Measurements from ENCODE around the gene HAGH. TPM values are rescaled to one million over a fixed set of nuclear protein-coding genes. Genes with fewer than 3 reads are reported as not detected.

The HAGH gene
- total RNA-seq, 1 donor from 2014 or later = 69.1 TPM

DNA sequence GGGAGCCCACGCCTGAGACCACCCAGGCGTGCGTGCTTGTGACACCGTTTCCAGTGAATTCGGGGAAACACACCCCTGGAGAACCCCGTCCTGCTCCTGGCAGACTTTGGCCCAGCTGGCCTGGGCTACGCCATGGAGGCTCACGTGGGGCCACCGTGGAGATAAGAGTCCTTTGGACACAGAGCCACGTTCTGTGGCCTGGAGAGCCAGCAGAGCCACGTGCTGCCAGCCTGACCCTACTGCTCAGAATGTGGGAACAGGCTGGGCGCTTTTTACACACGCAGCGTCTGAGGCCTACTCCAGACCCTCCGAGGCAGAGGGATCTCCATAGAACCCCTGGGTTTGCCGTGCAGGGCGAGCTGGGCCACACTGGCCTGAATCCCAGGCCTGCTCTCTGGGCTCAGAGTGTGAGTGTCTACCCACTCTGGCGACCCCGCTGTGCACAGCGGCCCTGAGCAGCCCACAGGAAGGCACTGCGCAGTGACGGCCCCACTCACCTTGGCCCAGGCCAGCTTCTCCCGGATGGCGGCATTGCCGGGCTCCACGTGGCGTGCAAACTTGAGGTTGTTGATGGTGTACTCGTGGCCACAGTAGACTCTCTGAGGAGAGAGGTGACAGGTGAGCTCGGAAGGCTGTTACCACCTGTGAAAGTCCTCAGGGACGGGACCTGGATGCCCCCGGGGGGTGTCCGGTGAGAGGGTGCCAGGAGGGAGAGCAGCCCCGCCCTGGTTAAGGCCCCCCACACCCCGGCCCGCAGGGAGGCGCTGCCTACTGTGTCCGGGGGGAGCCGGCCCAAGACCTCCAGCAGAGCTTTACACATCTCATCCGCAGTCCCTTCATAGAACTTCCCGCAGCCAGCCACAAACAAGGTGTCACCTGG is 10.0 kb downstream of the HAGH start:
- DNase-seq = peak; percentile 45
- intact Hi-C loops (cut with DNase I) = no loop called here
- Histone ChIP-seq H3K4me1 (peaks cover 11% of the 10 kb centered on the region), H3K27me3 (ENCODE audit: low read depth) (no peaks in the 10 kb centered on the region), H3K9me3 (no peaks in the 10 kb centered on the region), H3K4me3 (no peak overlapping the region), H3K27ac (no peak overlapping the region), H3K36me3 (peaks cover 68% of the 10 kb centered on the region)
- TF ChIP-seq, protein P1, sequence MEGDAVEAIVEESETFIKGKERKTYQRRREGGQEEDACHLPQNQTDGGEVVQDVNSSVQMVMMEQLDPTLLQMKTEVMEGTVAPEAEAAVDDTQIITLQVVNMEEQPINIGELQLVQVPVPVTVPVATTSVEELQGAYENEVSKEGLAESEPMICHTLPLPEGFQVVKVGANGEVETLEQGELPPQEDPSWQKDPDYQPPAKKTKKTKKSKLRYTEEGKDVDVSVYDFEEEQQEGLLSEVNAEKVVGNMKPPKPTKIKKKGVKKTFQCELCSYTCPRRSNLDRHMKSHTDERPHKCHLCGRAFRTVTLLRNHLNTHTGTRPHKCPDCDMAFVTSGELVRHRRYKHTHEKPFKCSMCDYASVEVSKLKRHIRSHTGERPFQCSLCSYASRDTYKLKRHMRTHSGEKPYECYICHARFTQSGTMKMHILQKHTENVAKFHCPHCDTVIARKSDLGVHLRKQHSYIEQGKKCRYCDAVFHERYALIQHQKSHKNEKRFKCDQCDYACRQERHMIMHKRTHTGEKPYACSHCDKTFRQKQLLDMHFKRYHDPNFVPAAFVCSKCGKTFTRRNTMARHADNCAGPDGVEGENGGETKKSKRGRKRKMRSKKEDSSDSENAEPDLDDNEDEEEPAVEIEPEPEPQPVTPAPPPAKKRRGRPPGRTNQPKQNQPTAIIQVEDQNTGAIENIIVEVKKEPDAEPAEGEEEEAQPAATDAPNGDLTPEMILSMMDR (IDR thresholded peaks at IDR 0.05) = no peak
- no peak for ATAC-seq

DNA sequence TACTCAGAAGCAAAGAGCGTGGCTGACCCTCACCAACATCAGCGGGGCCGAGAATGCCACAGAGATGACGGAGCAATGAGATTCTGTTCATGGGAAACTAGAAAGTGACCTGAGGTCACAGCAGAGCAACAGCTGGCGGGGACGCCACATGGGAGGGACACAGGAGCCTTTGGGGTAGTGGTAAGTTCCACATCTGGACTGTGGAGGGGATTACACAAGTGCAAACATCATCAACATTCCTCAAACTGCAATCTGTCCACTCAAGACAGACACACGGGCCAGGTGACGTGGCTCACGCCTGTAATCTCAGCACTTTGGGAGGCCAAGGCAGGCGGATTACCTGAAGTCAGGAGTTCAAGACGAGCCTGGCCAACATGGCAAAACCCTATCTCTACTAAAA is 11.2 kb downstream of the HAGH start:
- DNase-seq (no peak), ATAC-seq (no peak)
- peaks cover 11% of the 10 kb centered on the region for H3K4me1 ChIP-seq
- H3K4me3 ChIP-seq = no peak overlapping the region
- H3K36me3 ChIP-seq = peaks cover 61% of the 10 kb centered on the region
- intact Hi-C loops (cut with DNase I) = no loop called here
- H3K27ac ChIP-seq = no peak overlapping the region
- H3K9me3 ChIP-seq = no peaks in the 10 kb centered on the region
- TF ChIP-seq, protein P1 (IDR thresholded peaks at IDR 0.05) = no peak
- no peaks in the 10 kb centered on the region for H3K27me3 ChIP-seq (ENCODE audit: low read depth)

DNA sequence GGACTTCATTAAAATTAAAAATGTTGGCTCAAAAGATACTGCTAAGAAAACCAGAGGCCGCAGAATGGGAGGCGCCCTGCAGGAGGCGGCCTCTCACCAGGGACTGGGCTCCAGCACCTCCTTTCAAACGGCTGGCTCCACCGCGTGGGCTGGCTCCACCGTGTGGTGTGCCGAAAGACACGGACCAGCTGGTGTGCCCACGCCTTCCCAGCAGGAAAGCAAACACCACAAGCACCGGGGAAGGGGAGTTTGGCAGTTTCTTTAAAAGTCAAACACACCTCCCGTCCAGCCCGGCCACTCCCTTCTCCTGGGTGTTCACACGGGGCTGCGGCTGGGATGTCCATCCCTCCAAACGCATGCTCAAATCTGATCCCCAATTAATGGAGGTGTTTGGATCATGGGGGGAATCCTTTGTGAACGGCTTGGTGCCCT is 13.9 kb downstream of the HAGH start:
- TF ChIP-seq, protein P1 (IDR thresholded peaks at IDR 0.05) = peak; percentile 59
- ATAC-seq = peak; percentile 93 to 97
- Histone ChIP-seq H3K4me3 (no peak overlapping the region), H3K27me3 (ENCODE audit: low read depth) (no peaks in the 10 kb centered on the region), H3K4me1 (peaks cover 11% of the 10 kb centered on the region), H3K27ac (no peak overlapping the region), H3K36me3 (peaks cover 65% of the 10 kb centered on the region), H3K9me3 (no peaks in the 10 kb centered on the region)
- peak; percentile 87 for DNase-seq
- intact Hi-C loops (cut with DNase I) = no loop called here

DNA sequence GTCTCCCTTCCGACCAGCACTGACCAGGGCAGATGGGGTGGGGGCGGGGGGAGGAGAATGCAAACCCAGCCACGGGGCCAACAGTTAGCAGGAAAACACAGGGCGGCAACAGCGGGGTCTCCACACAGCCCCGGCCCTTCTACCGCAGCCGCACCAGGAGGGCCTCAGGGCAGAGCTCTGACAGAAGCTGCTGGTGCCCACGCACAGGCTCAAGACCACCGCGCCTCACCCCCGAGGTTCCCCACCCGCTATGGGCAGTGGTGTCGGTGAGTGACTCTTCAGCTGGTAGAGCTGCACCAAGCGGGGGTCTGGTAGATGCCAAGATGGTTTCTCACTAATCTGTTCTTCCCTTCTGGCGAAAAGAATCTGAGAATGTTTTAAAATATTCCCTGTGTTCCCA is 16.1 kb downstream of the HAGH start:
- no peak overlapping the region for H3K27ac ChIP-seq
- H3K4me1 ChIP-seq = peaks cover 11% of the 10 kb centered on the region
- TF ChIP-seq, protein P1 (IDR thresholded peaks at IDR 0.05) = no peak
- DNase-seq = peak; percentile 34
- intact Hi-C loops (cut with DNase I) = no loop called here
- H3K9me3 ChIP-seq = no peaks in the 10 kb centered on the region
- H3K27me3 ChIP-seq (ENCODE audit: low read depth) = no peaks in the 10 kb centered on the region
- no peak overlapping the region for H3K4me3 ChIP-seq
- peaks cover 59% of the 10 kb centered on the region for H3K36me3 ChIP-seq
- no peak for ATAC-seq

GRCh38 chr16:1810106-1810505 is 16.5 kb downstream of the HAGH start:
- Histone ChIP-seq H3K27ac (no peak overlapping the region), H3K4me1 (peaks cover 11% of the 10 kb centered on the region), H3K4me3 (no peak overlapping the region), H3K9me3 (no peaks in the 10 kb centered on the region), H3K27me3 (ENCODE audit: low read depth) (no peaks in the 10 kb centered on the region), H3K36me3 (peaks cover 59% of the 10 kb centered on the region)
- intact Hi-C loops (cut with DNase I) = no loop called here
- ATAC-seq (no peak), DNase-seq (peak; percentile 30)
- TF ChIP-seq, protein P1 (IDR thresholded peaks at IDR 0.05) = no peak
